Activated T-cell treated with anti-CD3 and anti-CD28 coated beads for 4 hours (primary cell): ENCODE results near the gene EVX2.

ENCODE experiments used
- DNase-seq: peaks from one replicate; pipeline ENCODE4 v3.0.0-alpha.2; 2020

The EVX2 gene

DNA sequence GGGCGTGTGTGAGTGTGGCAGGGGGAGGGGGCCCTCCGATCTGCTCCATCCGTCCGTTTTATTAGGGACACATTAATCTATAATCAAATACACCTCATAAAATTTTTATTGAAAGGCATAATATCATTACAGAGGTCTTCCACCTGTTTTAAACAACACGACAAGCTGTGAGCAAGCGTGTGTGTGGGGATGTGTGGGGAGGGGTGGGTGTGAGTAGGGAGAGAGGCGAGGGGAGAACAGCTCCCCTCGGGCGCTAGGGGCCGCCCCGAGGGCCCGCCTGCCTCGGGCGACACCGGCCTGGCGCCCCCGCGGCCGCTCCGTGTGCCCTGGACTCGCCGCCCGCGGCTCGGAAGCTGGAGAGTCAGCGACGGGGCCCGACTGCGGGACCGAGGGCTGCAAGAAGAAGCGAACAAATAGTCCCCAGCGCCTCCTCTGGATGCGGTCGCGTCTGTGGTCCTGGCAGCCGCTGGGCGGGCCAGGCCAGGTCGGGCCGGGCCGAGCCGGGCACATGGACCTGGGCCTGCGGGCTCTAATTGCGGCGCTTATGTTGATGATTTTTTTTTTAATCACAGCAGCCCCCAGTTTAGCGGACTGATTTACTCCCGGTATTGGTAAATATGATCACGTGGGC, 38.4 kb upstream of the EVX2 start:
- no peak for DNase-seq

DNA sequence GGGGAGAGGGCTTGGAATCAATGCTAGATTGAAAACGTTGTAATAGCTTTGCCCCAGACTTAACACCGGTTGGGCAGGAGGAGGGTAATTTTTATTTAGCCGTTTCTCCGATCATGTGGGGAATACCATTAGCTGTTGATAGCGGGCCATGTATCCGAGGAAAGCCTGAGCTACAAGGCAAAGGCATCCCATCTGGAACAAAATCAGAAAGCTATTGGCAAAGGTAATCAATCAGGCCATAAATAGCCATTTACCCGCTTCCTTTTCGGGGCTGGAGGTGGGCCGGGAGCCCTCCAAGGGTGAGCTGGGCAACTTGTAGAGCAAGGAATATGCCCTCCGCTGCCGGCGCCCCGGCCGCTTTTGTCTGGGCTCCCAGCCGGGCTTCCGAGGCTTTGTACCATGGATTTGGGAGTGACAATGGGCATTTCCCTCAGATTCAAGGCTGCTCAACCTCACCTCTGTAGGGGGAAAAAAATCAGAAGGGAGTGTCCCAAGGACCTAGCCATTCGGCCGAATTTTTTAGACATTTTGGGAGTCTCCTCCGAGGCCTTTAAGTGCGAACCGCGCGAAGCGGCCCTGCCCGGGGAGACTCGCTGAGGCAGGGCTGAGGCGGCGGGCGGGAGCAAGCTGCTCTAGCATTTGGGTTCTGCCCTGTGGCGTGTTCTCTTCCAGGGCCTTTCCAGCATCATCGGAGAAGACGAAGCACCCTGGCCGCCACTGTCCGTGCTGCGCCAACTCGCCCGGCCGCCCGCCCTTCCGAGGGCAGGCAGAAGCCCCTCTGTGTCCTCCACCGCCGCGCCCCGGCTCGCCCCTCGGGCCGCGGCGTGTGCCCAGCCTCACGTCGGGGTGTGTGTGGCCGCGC, 37.7 kb upstream of the EVX2 start:
- no peak for DNase-seq

- no peak for DNase-seq
Observed at GRCh38 chr2:176120364-176121189, 36.8 kb upstream of the EVX2 start.

DNA sequence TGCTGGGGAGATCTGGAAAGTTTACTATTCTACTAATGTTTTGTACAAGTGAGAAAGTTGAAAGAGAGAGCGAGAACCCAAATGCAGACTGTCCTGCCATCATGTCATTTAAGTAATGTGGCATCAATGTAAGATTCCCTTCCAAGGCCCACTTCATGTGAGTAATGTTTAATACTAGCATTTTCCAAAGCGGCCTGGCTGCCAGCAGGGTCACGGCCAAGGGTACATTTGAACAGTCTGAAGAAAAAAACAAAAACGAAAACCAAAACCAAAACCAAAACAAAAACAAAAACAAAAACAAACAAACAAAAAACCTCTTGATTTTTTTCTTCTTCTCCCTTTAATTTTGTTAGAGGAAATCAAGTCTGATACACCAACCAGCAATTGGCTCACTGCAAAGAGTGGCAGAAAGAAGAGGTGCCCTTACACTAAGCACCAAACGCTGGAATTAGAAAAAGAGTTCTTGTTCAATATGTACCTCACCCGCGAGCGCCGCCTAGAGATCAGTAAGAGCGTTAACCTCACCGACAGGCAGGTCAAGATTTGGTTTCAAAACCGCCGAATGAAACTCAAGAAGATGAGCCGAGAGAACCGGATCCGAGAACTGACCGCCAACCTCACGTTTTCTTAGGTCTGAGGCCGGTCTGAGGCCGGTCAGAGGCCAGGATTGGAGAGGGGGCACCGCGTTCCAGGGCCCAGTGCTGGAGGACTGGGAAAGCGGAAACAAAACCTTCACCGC, 35.0 kb upstream of the EVX2 start:
- DNase-seq: no peak

- no peak for DNase-seq
Observed at GRCh38 chr2:176117823-176118371, 34.1 kb upstream of the EVX2 start.

GRCh38 chr2:176117162-176117822, 33.5 kb upstream of the EVX2 start:
- DNase-seq: no peak

DNA sequence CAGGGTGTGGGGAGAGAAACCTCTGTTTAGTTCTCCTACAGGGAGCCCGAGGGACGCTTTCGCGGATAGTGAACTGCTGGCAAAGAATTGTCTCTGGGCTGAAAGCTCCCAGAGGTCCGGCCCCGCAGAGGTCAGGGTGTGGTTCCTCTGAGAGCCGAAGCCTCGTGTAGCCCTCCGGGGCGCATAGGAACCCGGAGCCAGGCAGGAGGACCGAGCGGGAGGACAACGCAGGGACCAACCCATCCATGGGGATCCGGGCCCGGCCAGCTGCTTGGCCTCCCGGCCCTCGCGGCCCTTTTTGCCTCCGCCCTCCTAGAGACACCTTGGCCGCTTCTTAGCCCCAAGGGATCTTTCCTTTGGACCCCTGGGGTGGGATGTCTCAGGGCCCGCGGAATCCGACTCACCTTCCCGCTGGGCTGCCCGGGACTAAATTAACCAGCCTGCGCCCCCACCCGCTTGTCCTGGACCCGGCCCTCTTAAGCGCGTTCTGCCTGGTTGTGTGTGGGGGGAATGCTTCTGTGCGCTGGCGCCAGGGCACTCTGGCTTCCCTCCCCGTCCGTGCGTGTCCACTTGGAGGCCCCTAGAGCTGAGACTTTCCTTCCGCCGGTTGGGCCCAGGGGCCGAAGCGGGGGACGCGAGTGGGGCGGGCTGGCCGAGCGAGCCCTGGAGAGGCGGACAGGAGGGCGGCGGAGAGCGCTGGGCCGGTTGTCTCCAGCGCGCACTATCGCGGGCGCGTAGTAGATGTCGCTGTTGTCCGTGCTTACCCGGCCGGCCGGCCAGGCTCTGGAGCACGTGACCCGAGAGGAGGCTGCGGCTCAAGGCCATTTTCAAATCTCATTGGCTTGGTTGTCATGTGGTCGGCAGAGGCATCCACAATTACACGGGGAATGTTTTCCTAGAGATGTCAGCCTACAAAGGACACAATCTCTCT, 32.4 kb upstream of the EVX2 start, which contains the start of gene HOXD10:
Gene HOXD10, plus strand, starts transcription at position 896 of the 931 bp plus-strand sequence. CDS start 56 bp downstream, outside the sequence.
- no peak for DNase-seq

GRCh38 chr2:176114930-176115625, 31.3 kb upstream of the EVX2 start:
- no peak for DNase-seq

- no peak for DNase-seq
Observed at GRCh38 chr2:176114120-176114929, 30.6 kb upstream of the EVX2 start.

DNA sequence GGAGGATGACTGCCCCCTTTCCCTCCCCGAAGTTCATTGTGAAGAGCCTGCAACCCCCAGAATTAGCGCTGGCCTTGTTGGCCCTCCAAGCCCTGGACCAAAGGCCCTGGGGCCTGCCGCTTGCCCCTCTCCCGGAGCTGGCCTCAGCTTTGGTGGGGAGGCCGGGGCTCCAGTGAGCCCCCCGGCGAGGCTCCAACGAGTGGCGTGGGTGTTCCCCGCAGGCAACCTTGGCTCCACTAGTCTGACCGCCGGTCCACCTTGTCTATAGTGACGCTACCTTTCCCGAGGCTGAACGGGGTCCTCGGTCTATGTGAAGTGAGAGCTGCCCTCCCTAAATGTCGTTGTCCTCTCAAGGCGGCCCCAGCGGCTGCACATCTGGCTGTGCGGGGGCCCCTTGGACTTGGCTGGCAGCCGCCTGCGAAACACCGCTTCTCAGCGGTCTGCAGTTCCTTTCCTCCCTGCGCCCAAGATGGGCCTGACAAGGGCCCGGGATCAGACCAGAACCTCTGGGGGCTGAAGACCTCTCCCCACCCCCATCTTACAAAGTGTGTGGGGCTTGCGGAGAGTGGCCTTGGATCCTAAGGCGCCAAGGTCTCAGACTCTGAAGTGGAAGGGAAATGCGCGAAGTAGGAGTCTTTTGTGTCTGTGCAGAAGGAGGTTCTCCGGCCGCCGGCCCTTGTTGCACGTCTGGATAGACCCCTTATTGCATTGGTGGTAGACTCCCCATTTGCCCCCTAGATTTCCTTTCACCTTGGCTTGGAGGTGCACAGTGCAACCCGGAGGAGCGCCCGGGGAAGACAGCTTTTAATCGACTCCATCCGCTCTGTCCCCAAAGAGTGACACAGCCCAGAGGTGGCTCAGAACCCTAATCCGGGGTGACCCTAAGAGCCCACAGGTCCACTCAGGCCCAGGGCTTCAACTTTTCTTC, 28.9 kb upstream of the EVX2 start:
- no peak for DNase-seq

GRCh38 chr2:176111846-176112374, 28.1 kb upstream of the EVX2 start:
- DNase-seq: no peak

- DNase-seq: no peak
Observed at GRCh38 chr2:176111309-176111663, 27.5 kb upstream of the EVX2 start.

DNA sequence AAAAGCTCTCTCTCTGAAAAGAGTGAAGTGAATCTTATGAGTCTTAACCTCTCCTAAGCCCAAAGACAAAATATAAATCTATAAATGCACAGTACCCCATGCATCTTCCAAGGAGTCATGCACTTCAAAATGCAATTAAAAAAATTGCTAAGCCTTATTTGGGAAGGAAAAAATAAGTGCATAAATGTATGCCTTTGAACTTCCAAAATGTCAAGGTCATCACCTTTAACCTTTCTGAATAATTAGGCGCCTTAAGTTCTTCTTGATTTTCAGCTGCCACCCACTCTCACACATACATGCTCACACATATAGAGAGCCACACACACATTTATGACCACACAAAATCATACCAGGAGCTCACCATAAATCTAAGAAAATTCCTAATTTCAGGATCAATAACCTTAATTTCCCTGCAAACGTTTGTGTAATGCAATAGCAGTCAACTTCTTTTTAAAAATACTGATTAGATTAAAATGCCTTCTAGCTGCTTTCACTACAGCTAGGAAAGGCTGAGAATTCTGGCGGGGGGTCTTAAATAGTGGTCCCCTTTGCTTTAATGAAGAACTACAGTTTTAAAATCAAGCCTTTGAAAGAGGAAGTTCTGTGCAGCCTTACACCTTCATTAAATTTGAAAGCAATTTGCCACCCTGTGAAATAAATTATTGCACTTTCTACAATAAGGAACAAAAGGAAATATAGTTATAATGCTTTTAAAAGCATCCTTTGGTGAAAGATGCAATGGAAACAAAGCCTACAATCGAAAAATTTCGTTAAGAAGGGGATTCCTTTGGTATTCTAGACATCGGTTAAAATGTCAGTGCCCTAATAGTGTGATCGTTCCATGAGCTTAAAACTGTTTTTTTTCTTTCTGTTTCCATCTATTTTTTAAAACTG, 26.9 kb upstream of the EVX2 start:
- DNase-seq: no peak

DNA sequence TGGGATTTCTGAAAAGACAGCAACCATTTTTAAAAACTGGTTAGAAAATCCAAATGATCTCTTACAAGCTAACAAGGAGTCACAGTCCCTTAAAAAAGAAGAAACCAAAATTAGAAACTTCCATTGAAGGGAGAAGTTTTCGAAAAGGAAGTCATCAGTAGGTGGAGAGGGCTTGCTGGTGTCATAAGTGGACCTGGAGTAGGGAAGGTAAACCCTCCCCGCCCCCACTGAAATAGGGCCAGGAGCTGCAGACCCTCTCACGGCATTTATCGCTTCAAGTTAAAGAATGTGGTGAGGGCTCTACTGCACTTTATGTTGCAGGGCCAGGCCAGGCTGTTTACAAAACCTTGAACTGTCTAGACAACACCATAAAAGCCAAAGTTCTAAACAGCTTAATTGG, 26.2 kb upstream of the EVX2 start:
- DNase-seq: no peak

DNA sequence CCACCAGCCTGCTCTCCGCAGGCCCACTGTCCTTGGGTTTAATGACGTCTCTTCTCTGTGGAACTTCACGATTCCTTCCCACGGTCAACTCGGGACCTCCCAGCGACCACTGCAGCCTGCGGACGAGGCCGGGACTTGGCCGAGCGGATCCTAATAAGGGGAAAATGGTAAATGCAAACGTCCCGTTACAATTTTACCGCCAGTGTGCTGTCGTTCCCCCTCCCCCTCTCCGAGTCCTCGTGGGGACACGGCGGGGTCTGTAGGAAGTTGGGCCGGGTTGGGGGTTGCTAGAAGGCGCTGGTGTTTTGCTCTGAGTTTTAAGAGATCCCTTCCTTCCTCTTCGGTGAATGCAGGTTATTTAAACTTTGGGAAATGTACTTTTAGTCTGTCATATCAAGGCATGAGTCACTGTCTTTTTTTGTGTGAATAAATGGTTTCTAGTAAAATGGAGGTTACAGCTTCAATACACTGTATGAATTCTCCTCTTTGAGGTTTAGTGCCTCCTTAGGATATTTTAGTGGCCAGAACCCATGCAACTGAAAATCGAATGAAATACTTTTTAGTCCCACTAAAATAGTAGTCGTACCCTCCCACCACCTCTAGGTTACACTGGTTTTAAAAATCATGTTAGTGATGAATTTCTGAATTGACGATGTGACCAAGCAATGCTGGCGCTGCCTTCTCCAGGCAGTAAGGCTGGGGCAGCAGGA, 25.6 kb upstream of the EVX2 start:
- no peak for DNase-seq

DNA sequence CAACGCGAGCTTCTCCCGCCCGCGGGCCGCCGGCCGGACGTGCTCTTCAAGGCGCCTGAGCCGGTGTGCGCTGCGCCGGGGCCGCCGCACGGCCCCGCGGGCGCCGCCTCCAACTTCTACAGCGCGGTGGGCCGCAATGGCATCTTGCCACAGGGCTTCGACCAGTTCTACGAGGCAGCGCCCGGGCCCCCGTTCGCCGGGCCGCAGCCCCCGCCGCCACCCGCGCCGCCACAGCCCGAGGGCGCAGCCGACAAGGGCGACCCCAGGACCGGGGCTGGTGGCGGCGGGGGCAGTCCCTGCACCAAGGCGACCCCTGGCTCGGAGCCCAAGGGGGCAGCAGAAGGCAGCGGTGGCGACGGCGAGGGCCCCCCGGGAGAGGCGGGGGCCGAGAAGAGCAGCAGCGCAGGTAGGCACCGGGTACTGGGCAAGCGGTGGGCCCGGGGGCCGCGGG, 24.0 kb upstream of the EVX2 start:
- no peak for DNase-seq
